Endothelial cell (in vitro differentiated cells): ENCODE results near the gene DPYSL5. TPM values are rescaled to one million over a fixed set of nuclear protein-coding genes. Genes with fewer than 3 reads are reported as not detected.

Experiments
- DNase-seq: peaks from one replicate; pipeline ENCODE4 v3.0.0; 2021; ENCODE audit warnings: low spot score
- H3K27ac Mint-ChIP-seq: one replicate; pipeline ENCODE4 v1.8.0; 2021; ENCODE audit warnings: mixed read lengths, inconsistent platforms; ENCODE audit not compliant: unreplicated experiment
- H3K27me3 Mint-ChIP-seq: one replicate; pipeline ENCODE4 v1.8.0; 2021; ENCODE audit warnings: mild to moderate bottlenecking, moderate library complexity, mixed read lengths, inconsistent platforms; ENCODE audit not compliant: unreplicated experiment
- H3K36me3 Mint-ChIP-seq: one replicate; pipeline ENCODE4 v1.8.0; 2021; ENCODE audit warnings: mild to moderate bottlenecking, low read depth, mixed read lengths, inconsistent platforms; ENCODE audit not compliant: unreplicated experiment
- H3K4me1 Mint-ChIP-seq: one replicate; pipeline ENCODE4 v1.8.0; 2021; ENCODE audit warnings: mild to moderate bottlenecking, mixed read lengths, inconsistent platforms; ENCODE audit not compliant: unreplicated experiment
- H3K4me3 Mint-ChIP-seq: one replicate; pipeline ENCODE4 v1.8.0; 2021; ENCODE audit warnings: mild to moderate bottlenecking, mixed read lengths, inconsistent platforms; ENCODE audit not compliant: unreplicated experiment
- H3K9me3 Mint-ChIP-seq: one replicate; pipeline ENCODE4 v1.8.0; 2021; ENCODE audit warnings: mixed read lengths, inconsistent platforms; ENCODE audit not compliant: unreplicated experiment
- total RNA-seq: library from RNA; stranded (reverse); fragmentation: NEBNext Ultra II Directional; extraction: Animal tissue kit (Norgen Biotek cat#: 25700); gene quantifications from one replicate; pipeline ENCODE4 v1.2.1, GENCODE V29; 2021; ENCODE audit not compliant: unreplicated experiment
- TF ChIP-seq, protein P1 (sequence below): fragments of 200-600 bp; sonication (generic); IDR thresholded peaks from one replicate; pipeline ENCODE4 v1.5.0; 2021; ENCODE audit warnings: antibody characterized with exemption; ENCODE audit not compliant: unreplicated experiment

The DPYSL5 gene
- total RNA-seq, 1 donor from 2014 or later, result 0.23 TPM

DNA sequence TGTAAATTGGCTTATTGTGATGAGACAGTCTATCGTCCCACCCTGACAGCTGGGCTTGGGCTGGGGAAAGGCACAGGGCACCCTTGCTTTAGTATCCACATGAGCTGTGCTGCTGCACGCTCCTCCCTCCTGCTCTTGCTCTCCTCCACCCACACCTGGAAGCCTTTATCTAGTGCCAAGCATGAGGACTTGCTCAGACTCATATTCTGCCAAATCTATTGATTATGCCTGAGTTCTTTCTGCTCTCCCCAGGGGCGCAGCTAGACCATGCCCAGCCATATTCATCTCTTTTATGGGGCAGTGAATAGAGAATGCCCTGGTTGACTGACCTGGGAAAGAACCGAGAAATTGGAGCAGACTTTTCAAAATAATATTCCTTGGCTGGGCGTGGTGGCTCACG is 29.0 kb upstream of the DPYSL5 start:
- Mint-ChIP-seq H3K27ac (no peak overlapping the region), H3K4me3 (no peak overlapping the region), H3K36me3 (no peaks in the 10 kb centered on the region), H3K4me1 (peaks cover 2% of the 10 kb centered on the region), H3K27me3 (no peaks in the 10 kb centered on the region), H3K9me3 (no peaks in the 10 kb centered on the region)
- DNase-seq, result no peak
- TF ChIP-seq, protein P1, sequence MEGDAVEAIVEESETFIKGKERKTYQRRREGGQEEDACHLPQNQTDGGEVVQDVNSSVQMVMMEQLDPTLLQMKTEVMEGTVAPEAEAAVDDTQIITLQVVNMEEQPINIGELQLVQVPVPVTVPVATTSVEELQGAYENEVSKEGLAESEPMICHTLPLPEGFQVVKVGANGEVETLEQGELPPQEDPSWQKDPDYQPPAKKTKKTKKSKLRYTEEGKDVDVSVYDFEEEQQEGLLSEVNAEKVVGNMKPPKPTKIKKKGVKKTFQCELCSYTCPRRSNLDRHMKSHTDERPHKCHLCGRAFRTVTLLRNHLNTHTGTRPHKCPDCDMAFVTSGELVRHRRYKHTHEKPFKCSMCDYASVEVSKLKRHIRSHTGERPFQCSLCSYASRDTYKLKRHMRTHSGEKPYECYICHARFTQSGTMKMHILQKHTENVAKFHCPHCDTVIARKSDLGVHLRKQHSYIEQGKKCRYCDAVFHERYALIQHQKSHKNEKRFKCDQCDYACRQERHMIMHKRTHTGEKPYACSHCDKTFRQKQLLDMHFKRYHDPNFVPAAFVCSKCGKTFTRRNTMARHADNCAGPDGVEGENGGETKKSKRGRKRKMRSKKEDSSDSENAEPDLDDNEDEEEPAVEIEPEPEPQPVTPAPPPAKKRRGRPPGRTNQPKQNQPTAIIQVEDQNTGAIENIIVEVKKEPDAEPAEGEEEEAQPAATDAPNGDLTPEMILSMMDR, result no peak

GRCh38 chr2:26820932-26821331 is 27.0 kb upstream of the DPYSL5 start:
- no peak for DNase-seq
- Mint-ChIP-seq H3K36me3 (no peaks in the 10 kb centered on the region), H3K27ac (no peak overlapping the region), H3K27me3 (no peaks in the 10 kb centered on the region), H3K9me3 (no peaks in the 10 kb centered on the region), H3K4me1 (peaks cover 2% of the 10 kb centered on the region), H3K4me3 (no peak overlapping the region)
- TF ChIP-seq, protein P1, result no peak

GRCh38 chr2:26822877-26823276 is 25.1 kb upstream of the DPYSL5 start:
- Mint-ChIP-seq H3K27ac (no peak overlapping the region), H3K4me1 (peaks cover 2% of the 10 kb centered on the region), H3K9me3 (no peaks in the 10 kb centered on the region), H3K4me3 (no peak overlapping the region), H3K27me3 (no peaks in the 10 kb centered on the region), H3K36me3 (no peaks in the 10 kb centered on the region)
- no peak for DNase-seq
- TF ChIP-seq, protein P1, result no peak

- no peaks in the 10 kb centered on the region for H3K9me3 Mint-ChIP-seq
- no peaks in the 10 kb centered on the region for H3K36me3 Mint-ChIP-seq
- H3K27ac Mint-ChIP-seq, result no peak overlapping the region
- DNase-seq, result no peak
- H3K4me3 Mint-ChIP-seq, result no peak overlapping the region
- peaks cover 2% of the 10 kb centered on the region for H3K27me3 Mint-ChIP-seq
- TF ChIP-seq, protein P1, result no peak
- H3K4me1 Mint-ChIP-seq, result no peaks in the 10 kb centered on the region
Observed at GRCh38 chr2:26838121-26838906, 9.6 kb upstream of the DPYSL5 start.

- DNase-seq, result no peak
- TF ChIP-seq, protein P1, result no peak
- Mint-ChIP-seq H3K27ac (no peak overlapping the region), H3K4me1 (no peaks in the 10 kb centered on the region), H3K9me3 (no peaks in the 10 kb centered on the region), H3K4me3 (no peak overlapping the region), H3K27me3 (peaks cover 4% of the 10 kb centered on the region), H3K36me3 (no peaks in the 10 kb centered on the region)
Observed at GRCh38 chr2:26840937-26841610, 6.9 kb upstream of the DPYSL5 start.
